ENCODE data around the gene HRH3. TPM values are rescaled to one million over a fixed set of nuclear protein-coding genes. Genes with fewer than 3 reads are reported as not detected.

The HRH3 gene
- total RNA-seq, 4 donors from 2014 or later = not detected

DNA sequence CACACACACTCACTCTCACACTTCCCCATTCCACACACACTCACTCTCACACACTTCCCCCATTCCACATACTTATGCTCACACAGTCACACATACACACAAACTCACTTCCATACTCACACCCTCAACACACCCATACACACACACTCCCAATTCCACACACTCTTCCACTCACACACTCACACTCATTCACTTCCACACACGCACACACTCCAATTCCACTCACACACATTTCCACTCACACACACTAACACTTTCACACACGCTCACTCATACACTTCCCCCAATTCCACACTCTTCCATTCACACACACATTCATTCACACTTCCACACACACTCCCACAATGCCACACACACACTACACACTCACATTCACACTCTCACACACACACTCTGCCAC is 10.2 kb upstream of the HRH3 start:
- WGBS = 95% methylated on average over 2 of the region's 2 CpGs
- DNase-seq (ENCODE audit: low spot score in 2 of 2) = no peak
- Histone ChIP-seq H3K4me3 (no peak overlapping the region), H3K27me3 (peaks cover 30% of the 10 kb centered on the region), H3K27ac (no peak overlapping the region), H3K36me3 (no peaks in the 10 kb centered on the region), H3K9me3 (no peaks in the 10 kb centered on the region), H3K4me1 (peaks cover 45% of the 10 kb centered on the region)
- no peak for TF ChIP-seq POLR2AphosphoS5 (IDR thresholded peaks at IDR 0.05)
- TF ChIP-seq, protein P1, sequence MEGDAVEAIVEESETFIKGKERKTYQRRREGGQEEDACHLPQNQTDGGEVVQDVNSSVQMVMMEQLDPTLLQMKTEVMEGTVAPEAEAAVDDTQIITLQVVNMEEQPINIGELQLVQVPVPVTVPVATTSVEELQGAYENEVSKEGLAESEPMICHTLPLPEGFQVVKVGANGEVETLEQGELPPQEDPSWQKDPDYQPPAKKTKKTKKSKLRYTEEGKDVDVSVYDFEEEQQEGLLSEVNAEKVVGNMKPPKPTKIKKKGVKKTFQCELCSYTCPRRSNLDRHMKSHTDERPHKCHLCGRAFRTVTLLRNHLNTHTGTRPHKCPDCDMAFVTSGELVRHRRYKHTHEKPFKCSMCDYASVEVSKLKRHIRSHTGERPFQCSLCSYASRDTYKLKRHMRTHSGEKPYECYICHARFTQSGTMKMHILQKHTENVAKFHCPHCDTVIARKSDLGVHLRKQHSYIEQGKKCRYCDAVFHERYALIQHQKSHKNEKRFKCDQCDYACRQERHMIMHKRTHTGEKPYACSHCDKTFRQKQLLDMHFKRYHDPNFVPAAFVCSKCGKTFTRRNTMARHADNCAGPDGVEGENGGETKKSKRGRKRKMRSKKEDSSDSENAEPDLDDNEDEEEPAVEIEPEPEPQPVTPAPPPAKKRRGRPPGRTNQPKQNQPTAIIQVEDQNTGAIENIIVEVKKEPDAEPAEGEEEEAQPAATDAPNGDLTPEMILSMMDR (IDR thresholded peaks at IDR 0.05) = no peak

DNA sequence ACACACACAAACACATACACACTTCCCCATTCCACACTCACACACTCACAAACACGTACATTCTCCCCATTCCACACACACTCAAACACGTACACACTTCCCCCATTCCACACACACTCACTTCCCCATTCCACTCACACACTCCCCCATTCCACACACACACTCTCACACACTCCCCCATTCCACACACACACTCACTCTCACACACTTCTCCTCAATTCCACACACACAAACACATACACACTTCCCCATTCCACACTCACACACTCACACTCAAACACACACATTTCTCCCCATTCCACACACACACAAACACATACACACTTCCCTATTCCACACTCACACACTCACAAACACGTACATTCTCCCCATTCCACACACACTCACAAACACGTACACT is 9.6 kb upstream of the HRH3 start:
- Histone ChIP-seq H3K4me3 (no peak overlapping the region), H3K27ac (no peak overlapping the region), H3K36me3 (no peaks in the 10 kb centered on the region), H3K9me3 (no peaks in the 10 kb centered on the region), H3K4me1 (peaks cover 39% of the 10 kb centered on the region), H3K27me3 (peaks cover 35% of the 10 kb centered on the region)
- TF ChIP-seq POLR2AphosphoS5 (IDR thresholded peaks at IDR 0.05) (no peak), EP300 (IDR thresholded peaks at IDR 0.05) (no peak), POLR2A (IDR thresholded peaks at IDR 0.05) (no peak)
- TF ChIP-seq, protein P1 (IDR thresholded peaks at IDR 0.05) = no peak
- WGBS = 73% methylated on average over 4 of the region's 4 CpGs
- DNase-seq (ENCODE audit: low spot score in 2 of 2) = no peak

DNA sequence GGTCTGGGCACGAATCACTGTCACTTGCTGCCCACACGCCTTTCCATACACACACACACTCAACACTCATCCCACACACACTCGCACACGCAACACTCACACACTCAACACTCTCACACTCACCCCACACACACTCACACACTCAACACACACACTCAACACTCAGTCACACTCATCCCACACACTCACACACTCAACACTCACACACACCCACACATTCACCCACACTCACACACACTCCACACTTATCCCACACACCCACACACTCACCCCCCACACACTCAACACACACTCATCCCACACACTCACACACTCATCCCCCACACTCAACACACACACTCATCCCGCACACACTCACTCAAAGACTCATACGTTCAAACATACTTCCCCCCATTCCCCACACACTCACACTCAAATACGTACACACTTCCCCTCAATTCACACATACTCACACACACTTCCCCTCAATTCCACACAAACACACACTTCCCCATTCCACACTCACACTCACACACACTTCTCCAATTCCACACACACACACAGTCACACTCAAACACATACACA is 9.0 kb upstream of the HRH3 start:
- Histone ChIP-seq H3K27me3 (peaks cover 41% of the 10 kb centered on the region), H3K4me3 (no peak overlapping the region), H3K4me1 (peaks cover 33% of the 10 kb centered on the region), H3K9me3 (no peaks in the 10 kb centered on the region), H3K36me3 (no peaks in the 10 kb centered on the region), H3K27ac (no peak overlapping the region)
- DNase-seq (ENCODE audit: low spot score in 2 of 2) = no peak
- 74% methylated on average over 7 of the region's 7 CpGs for WGBS
- TF ChIP-seq EP300 (IDR thresholded peaks at IDR 0.05) (no peak), POLR2A (IDR thresholded peaks at IDR 0.05) (no peak), POLR2AphosphoS5 (IDR thresholded peaks at IDR 0.05) (no peak)
- TF ChIP-seq, protein P1 (IDR thresholded peaks at IDR 0.05) = no peak

DNA sequence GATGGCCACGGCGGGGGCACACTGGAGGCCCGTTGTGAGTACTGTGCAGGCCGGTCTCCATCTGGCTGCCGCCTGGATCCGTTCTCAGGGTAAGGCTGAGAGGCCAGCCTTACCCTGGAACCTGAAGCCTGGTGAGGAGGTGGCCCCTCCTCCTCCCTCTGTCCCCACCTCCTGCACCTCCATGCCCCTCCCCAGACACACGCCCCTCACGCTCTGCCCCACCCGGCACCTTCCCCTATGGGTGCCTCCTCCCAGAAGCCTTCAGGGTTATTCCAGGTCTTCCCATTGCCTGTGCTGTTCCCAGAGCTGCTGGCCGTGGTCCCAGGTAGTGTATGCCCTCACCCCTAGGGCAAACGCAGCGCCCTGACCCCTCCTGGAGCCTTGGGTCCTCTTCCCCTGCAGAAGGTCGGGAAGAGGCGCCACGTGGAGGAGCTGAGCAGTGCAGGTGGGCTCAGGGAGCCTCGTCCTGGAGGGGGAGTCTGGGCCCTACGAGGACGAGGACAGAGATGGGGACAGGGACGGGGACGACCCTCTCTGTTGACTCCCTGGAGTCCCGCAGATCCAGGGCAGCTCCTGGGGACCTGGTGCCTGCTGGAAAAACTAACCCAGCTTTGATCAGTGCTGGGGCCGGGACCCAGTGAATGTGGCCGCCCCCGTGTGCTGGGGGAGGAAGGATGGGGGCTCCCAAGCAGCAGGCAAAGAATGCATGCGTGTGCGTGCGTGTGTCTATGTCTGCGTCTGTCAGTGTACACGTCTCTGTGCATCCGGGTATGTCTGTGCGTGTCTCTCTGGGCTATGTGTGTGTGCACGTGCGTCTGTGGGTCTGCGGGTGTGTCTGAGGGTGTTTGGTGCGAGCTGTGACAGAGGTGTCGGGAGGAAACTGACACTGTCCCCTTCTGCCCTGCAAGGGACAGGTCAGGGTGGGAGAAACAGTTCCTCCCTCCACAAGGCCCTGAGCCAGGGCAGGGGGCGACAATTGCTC is 8.2 kb upstream of the HRH3 start:
- peaks cover 25% of the 10 kb centered on the region for H3K4me1 ChIP-seq
- no peak for TF ChIP-seq POLR2A (IDR thresholded peaks at IDR 0.05)
- no peak for TF ChIP-seq EP300 (IDR thresholded peaks at IDR 0.05)
- TF ChIP-seq POLR2AphosphoS5 (IDR thresholded peaks at IDR 0.05) = no peak
- TF ChIP-seq, protein P1 (IDR thresholded peaks at IDR 0.05) = no peak
- H3K9me3 ChIP-seq = no peaks in the 10 kb centered on the region
- H3K27me3 ChIP-seq = peaks cover 44% of the 10 kb centered on the region
- no peaks in the 10 kb centered on the region for H3K36me3 ChIP-seq
- no peak overlapping the region for H3K4me3 ChIP-seq
- no peak overlapping the region for H3K27ac ChIP-seq
- WGBS = 26% methylated on average over 7 of the region's 37 CpGs
- no peak for DNase-seq (ENCODE audit: low spot score in 2 of 2)

DNA sequence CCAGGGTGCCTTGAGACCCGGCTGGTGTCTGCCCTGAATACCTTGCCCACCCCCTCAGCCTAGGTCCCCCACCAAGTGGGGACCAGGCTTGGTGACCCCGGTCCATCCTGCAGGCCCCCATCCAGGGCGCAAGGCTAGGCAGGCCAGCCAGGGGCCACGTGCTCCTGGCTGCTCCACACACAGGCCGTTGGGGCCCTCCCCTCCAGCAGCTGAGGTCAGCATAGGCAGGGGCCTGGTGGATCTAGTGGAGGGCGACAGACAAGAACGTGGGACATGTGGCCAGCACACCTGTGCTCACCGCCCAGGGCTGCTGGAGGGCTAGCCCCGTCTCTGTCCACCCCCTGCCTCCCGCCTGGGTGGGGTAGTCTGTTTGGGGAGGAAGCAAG is 7.5 kb upstream of the HRH3 start:
- Histone ChIP-seq H3K4me3 (no peak overlapping the region), H3K27ac (no peak overlapping the region), H3K4me1 (peaks cover 19% of the 10 kb centered on the region), H3K27me3 (peaks cover 51% of the 10 kb centered on the region), H3K36me3 (no peaks in the 10 kb centered on the region), H3K9me3 (no peaks in the 10 kb centered on the region)
- no peak for DNase-seq (ENCODE audit: low spot score in 2 of 2)
- TF ChIP-seq POLR2AphosphoS5 (IDR thresholded peaks at IDR 0.05) = no peak
- TF ChIP-seq, protein P1 (IDR thresholded peaks at IDR 0.05) = no peak
- TF ChIP-seq EP300 (IDR thresholded peaks at IDR 0.05) = no peak
- no peak for TF ChIP-seq POLR2A (IDR thresholded peaks at IDR 0.05)
- WGBS = 35% methylated on average over 4 of the region's 10 CpGs

Measured in suprapubic skin (tissue), 4 donors.